Ureter (tissue), 1 donor: ENCODE measurements around the gene CHD1L. TPM values are rescaled to one million over a fixed set of nuclear protein-coding genes. Genes with fewer than 3 reads are reported as not detected.
"Not testable (repeated sequence)": the region's sequence is repeated elsewhere in the genome, so short reads cannot be mapped to it uniquely, and the experiment has no call there.

Experiments used
- DNase-seq: peaks from one replicate; pipeline ENCODE4 v3.0.0-alpha.2; 2020; ENCODE audit warnings: low spot score
- total RNA-seq: library from RNA; stranded (reverse); gene quantifications from one replicate; pipeline ENCODE4 v1.2.4, GENCODE V29; 2023
- donor health status: DM: yes; HTN: yes; CAD: no.

CHD1L gene
- 31.5 TPM for total RNA-seq

DNA sequence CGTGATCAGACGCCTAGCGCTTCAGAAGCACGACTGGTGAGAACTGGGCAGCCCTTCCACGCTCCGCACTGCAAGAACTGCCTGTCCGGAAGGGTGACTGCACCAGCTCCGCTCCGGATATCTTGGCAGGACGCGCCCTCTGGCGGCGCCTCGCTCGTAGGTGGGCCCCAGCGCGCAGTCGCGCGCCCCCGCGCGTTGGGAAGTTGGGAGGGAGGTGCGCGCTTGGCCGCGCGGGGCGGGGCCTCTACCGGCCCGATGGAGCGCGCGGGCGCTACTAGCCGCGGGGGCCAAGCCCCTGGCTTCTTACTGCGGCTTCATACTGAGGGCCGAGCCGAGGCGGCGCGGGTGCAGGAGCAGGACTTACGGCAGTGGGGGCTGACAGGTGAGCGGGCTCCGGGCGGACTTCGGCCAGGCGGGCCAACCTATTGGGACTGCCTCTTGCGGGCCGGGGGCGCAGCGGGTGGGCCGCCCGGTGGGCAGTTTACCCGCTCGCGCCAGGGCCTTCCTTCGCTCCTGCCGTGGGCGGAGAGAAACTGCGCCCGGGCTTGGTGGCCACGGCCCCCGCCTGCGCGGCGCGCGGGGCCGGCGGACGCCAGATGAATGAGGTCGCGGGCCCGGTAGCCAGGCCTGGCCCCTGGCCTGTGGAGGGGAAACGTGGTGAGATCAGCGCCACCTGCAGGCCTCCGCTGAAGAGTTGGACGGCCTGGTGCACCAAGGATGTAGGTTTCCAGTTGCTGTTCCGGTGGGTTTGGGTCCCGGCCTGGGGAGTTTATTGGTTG lies at the start of gene CHD1L:
TSS of gene CHD1L (plus strand) at position 236 of the 779 bp plus-strand sequence. CDS start at position 256, 20 bp downstream.
- DNase-seq: peak; percentile 97

DNA sequence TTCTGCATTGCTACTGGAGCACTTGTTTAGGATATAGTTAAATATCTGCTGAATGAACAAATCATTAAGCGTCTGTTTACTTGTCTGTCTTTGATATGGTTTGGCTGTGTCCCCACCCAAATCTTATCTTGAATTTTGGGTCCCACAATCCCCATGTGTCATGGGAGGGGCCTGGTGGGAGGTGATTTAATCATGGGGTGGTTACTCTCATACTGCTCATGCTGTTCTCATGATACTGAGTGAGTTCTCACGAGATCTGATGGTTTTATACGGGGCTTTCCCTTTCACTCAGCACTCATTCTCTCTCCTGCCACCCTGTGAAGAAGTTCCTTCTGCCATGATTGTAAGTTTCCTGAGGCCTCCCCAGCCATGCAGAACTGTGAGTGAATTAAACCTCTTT lies 45.2 kb upstream of the CHD1L start:
- not testable (repeated sequence) for DNase-seq

DNA sequence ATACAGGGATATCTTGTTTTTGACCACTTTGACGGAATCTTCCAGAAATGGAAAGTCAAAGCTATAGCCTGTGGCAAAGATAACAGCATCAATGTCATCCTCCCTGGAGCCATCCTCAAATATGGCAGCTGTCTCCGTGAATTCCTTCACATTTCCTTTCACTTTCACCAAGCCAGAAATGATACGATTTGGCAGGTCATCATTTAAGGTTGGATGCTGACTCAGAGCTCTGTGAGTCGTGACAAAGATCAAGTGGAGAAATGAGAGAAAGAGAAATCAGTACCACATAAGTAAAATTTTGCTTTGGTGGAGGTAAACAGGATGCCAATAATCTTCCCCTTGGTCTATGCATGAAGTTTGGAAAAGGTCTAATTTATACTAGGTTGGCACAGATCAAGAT lies 41.2 kb upstream of the CHD1L start:
- DNase-seq: no peak

DNA sequence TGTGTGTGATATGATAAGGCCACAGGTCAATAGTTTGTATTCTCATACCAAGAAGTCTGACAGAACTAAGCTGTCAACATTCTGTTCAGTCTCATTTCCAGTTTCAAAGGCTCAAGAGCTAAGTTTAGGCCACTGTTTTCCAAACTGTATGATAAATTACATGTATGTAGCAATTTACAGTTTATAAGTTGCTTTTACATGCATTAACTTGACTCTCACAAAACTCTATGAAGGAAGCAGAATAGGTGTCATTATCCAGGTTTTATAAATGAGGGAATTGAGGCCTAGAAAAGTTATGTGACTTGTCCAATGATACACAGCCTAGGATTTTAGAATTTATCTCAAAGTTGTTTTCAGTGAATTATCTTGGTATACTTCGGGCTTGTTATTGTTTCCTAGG lies 40.7 kb upstream of the CHD1L start:
- no peak for DNase-seq

DNA sequence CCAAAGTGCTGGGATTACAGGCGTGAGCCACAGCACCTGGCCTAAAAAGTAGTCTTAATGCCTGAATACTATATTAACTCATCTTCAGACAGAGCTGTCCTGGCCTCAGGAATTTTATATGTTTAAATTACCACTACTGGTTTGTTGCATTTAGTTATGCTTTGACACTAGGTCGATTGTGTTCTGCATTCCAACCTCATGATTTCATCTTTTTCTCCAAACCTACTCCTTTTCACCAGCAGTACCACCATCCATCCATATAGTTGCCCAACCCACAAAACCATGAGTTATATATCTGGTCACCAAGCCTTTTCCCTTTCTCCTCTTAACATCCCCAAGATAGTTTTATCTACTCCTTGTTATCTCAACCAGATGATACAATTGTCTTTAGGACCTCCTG lies 39.9 kb upstream of the CHD1L start:
- no peak for DNase-seq

DNA sequence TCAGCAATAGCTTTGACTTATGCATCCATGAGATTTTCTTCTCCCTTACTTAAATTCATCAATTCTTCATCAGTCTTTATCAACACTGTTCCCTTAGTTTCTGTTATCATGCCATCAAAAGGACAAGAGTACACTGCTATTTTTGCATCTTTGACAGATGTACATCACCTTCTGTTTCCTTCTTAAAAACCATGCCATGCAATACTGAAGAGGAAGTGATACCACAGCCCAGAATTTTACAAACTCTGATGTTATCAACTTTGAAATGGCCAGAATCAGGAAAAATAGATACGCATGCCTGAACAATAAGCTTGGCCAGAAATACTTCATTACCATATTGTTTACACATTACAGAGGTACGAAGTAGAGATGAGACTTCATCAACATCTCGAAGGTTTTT lies 38.4 kb upstream of the CHD1L start:
- DNase-seq: no peak

DNA sequence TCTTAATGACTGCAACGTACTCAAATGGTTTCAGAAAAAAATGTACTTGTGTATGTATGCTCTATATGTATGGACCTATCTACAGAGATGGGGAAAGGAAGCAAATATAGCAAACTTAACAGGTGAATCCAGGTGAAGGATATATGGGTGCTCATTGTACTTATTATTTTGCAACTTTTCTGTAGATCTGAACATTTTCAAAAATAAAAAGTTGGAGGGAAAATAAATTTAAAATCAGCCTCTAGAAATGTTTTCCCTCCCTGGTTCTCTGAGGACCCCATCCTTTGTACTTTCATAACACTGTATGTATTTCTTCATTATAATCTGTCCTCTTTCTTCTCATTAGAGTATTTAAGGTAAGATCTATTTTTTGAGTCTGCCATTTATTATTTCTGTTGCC lies 35.3 kb upstream of the CHD1L start:
- no peak for DNase-seq

DNA sequence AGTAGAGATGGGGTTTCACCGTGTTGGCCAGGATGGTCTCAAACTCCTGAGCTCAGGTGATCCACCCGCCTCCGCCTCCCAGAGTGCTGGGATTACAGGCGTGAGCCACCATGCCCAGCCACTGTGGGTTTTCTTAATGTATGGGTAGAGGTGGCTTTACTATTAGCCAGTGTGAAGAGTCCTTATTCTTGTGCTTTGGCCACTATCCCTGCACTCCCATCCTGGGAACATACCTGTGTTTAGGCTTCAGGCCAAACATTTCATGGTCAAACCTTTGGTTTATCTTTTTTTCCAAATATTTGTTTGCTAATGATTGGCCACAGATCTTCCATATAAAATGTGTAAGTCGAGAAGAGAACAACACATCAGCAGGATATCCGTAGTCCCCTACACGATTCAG lies 33.9 kb upstream of the CHD1L start:
- no peak for DNase-seq

DNA sequence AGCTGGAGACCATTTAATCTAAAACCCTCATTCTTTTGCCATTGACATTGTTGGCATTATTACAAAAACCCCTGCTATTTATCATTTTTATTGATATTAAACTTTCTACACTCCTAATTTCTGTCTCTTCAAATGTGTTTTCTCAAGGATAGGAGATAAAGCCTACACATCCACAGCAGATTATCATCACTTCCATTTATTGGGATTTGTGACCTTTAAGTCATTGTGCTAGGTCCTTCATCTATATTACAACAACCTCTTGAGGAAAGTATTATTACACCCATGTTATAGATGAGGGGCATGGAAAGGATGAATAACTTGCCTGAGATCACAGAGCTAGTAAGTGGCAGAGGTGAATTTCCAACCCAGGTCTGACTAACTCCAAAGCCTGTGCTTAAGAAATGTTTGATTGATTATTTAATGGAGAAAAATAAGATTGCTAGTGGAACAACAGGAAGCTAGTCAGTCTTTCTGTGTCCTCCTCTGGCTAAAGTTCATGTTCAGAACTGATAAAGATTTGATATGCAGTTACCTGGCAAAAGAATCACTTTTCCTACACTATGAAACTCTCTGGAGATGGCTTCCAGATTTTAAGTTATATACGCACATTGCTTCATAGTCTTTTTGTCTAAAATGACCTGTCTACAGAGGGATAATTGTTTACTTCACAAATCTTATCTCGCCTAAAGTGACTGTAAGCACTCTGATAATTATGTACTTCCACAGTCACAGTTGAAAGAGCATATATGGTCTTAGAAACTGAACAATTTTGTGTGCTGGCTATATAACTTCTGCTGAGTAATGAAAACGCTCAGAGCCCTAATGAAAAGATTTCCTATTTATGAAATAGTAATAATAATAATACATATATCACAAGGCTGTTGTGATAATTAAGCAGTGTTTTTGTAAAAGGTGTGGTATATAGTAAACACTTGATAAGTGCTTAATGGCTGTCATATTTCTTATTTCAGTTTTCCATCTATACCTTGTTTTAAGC lies 32.4 kb upstream of the CHD1L start:
- no peak for DNase-seq

DNA sequence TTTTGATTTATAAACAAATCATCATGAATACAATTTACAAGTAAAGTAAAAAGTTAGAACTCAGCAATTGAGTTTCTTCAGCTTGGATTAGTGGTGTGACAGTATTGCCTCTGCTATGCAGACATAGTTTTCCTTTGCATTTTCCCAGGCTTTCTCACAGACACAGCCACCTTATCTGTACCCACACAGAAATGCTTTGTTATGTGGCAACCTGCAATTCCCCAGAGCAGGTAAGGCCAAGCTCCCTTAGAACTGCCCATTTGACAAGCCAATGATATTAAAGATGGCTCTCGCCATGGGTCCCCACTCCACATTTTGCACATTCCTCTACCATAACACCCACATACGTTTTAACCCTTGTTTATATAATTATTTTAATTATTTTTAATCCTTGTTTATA lies 31.5 kb upstream of the CHD1L start:
- DNase-seq: no peak

DNA sequence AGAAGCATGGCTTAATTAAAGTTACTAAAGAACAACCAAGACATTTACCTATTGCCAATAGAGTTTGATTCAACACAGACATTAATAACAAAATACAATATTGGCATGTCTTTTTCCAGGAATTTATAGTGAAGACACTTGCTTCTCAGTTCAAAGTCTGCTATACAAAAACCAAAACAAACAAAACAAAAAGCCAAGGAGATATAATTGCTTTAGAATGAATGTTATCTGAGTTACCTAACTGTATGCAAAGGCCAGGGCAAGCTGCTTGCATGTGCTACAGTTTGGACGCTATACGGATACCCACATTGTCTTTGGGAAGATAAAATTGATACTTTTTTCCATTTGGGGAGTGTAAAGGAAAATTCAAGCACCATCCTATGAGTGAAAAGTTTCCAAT lies 30.9 kb upstream of the CHD1L start:
- DNase-seq: no peak

DNA sequence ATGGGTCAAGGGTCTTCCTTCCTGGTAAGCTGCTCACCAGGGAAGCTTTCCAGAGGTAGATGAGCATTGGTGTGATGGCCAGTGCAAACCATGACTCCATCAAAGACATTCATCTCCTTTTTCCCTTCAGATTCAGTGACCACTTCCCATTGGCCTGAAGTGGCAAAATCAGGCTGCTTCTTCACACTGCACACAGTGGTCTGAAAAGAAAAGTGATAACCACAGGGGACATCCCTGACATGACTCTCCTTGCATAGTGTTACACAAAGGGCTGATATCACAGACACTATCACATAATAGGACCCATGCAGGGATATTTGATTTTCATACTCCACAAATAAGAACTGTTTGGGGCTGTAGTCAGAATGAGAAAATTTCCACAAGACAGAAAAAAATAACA lies 29.2 kb upstream of the CHD1L start:
- no peak for DNase-seq

DNA sequence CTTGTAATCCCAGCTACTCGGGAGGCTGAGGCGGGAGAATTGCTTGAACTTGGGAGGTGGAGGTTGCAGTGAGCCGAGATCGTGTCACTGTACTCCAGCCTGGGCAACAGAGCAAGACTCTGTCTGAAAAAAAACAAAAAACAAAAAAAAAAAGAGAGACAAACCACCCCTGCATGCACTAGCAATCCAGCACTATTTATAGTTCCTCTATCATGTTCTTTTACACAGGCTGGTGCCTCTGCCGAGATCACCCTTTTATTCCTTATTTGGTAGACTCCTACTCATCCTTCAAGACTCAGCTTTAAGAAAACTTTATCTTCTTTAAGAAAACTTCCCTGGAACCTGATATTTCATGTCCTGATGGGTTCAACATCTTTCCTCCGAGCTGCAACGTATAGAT lies 28.2 kb upstream of the CHD1L start:
- DNase-seq: no peak

DNA sequence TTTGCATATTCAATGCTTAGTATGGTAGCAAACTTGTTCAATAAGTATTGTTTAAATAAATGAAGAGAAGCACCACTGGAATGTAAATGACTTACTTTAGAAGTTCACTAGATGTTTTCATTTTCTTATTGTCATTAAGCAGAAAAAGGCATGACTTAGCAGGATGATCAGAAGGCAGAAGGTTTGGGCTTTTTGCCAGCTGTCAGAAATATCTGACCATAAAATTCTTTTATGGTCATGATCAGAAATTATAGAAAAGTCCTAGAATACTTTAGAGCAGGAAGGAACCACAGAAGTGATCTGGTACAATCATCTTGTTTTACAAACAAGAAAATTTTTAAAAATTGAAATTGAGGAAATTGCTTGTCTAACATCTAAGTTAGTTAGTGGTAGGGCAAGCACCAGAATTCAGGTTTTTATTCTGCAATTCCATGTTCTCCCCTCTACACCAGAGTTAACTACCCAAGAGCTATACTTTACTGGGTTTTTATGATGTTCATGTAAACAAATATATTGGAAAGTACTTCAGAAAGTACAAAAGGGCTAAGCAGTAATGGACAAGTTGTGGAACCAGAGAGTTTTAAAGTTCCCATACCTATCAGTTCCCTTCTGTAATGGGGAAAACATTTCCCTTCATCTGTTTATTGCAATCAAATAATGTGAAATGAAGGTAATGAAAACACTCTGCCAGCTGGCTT lies 27.5 kb upstream of the CHD1L start:
- no peak for DNase-seq

DNA sequence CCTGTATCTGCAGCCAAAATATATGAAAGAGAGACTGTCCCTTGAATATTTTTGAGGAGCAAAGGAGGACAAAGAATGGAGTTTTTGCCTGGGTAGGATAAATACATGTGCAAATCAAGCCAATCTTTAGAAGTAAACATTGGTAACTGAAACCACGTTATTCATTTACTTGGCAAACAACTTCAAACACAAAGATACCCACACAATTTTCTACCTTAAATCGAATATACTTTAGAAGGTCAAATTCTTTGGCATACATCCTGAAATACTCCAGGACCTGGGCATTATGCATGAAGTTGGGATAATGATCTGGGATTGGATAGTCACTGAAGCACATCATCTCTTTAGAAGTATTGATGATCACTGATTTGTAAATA lies 27.0 kb upstream of the CHD1L start:
- DNase-seq: no peak

DNA sequence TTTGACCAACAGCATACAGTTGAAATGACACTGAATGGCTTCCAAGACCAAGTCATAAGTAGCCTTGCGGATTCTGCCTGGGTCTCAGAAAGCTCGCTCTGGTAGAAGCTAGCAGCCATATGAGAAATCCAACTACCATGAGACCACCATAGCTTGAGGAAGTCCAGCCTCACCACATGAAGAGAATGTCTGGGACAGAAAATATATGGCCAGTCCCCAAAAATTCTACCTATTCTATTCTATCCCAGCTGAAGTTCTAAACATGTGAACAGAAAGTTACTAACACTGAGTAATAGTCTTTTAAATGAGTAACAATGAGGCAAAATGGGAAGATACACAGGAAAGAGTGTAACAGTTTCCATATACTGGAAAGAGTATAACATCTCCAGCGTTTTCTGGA lies 26.4 kb upstream of the CHD1L start:
- no peak for DNase-seq

DNA sequence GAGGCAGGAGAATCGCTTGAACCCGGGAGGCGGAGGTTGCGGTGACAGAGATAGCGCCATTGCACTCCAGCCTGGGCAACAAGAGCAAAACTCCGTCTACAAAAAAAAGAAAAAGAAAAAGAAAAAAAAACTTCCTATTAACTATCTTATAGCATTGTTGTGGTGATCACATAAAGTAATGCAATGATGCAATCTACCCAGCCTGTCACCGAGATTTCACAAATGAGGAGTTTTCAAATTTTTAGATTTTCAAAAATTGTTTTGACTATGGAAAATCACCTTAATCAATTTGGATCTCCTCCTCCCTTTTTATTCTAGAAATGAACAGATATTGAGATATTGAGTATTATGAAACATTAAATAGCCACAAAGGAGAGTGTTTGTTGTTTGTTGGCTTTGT lies 25.3 kb upstream of the CHD1L start:
- DNase-seq: no peak

DNA sequence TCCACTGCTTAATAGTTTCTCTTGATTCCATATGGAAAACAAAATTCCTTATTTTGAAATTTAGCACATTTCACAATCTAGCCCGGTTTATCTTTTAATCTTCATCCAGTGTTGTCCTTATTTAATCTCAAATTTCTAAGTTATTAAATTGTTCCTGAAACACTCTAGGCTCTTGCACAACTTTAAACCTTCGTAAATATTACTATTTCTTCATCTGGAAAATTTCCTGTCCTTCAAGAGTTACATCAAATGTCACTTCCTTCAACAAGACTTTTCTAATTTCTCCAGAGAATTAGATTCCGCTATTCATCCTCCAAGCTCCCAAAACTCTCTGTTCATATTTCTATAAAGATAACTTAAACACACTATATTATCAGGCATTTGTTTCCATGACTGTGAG lies 23.9 kb upstream of the CHD1L start:
- DNase-seq: no peak

DNA sequence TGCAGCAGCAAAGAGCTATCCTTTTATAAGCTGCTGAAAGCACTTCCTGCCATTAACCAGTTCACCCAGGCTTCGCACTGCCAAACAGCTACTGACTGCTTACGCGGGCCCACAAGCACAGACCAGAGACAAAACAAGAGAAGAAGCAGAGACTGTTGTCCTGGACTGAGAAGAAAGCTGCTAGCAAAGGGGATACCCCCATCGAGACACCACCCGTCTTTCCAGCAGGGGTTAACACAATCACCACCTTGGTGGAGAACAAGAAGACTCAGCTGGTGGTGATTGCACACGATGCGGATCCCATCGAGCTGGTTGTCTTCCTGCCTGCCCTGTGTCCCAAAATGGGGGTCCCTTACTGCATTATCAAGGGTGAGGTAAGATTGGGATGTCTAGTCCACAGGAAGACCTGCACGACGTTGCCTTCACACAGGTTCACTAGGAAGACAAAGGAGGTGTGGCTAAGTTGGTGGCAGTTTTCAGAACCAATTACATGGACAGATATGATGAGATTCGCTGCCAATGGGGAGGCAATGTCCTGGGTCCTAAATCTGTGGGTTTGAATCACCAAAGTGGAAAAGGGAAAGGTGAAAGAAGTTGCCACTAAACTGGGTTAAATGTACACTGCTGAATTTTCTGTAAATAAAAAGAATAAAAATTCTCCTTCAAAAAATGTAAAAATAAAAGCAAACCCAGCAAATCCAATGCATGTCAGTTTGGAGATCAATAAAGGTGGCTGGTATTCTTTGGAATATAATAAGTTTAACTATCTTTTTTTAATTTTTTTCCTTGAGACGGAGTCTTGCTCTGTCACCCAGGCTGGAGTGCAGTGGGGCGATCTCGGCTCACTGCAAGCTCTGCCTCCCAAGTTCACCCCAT lies 18.5 kb upstream of the CHD1L start:
- DNase-seq: no peak

DNA sequence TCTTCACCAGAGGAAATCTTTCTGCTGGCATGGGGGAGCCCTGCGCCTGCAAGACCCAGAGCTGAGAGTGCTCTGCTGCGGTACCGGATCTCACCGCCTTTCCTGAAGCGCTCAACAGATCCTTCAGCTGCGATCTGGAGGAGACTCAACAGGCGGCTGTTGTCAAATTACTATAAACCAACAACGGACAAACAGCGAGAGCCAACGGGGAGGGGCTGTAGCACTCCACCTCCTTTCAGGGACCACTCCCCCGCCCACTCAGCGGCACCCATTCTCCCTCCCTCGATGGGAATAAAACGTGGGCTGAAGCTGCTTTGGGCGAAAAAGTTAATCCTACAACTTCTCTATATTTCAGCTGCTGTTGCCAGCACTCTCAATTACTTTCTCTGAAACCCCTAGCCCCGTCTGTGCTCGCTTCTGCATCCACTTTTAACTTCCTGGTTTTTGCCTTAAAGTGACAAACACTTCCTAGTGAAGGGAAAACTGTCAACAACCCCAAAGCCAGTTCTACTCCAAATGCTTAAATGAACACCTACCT lies 17.2 kb upstream of the CHD1L start, which contains the start of gene FMO5:
TSS of gene FMO5 (minus strand) at position 147 of the 538 bp plus-strand sequence. CDS start 310 bp downstream, outside the sequence.
- DNase-seq: peak; percentile 60

DNA sequence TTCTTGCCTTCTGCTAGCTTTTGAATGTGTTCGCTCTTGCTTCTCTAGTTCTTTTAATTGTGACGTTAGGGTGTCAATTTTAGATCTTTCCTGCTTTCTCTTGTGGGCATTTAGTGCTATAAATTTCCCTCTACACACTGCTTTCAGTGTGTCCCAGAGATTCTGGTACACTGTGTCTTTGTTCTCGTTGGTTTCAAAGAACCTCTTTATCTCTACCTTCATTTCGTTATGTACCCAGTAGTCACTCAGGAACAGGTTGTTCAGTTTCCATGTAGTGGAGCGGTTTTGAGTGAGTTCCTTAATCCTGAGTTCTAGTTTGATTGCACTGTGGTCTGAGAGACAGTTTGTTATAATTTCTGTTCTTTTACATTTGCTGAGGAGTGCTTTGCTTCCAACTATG lies 11.5 kb upstream of the CHD1L start:
- not testable (repeated sequence) for DNase-seq
